GM23248 (cell line): ENCODE data around the gene APAF1.

Experiments used
- EZH2 ChIP-seq: fragments of 200-600 bp; sonication (generic); IDR thresholded peaks from 2 replicates; pipeline ENCODE4 v1.6.1; 2018; ENCODE audit warnings: antibody characterized with exemption, mild to moderate bottlenecking; ENCODE audit not compliant: insufficient read depth, poor library complexity, severe bottlenecking
- EZH2phosphoT487 ChIP-seq: fragments of 200-600 bp; sonication (generic); IDR thresholded peaks from 2 replicates; pipeline ENCODE4 v1.6.1; 2018; ENCODE audit warnings: antibody characterized with exemption, moderate library complexity, mild to moderate bottlenecking, low read depth; ENCODE audit not compliant: insufficient read depth

- TF ChIP-seq EZH2phosphoT487: no peak
- no peak for TF ChIP-seq EZH2
These were observed 51.1 kb downstream of the APAF1 start for GRCh38 chr12:98696036-98696646.
